Astrocyte (in vitro differentiated cells and primary cell): ENCODE data around the gene SMG5. TPM values are rescaled to one million over a fixed set of nuclear protein-coding genes. Genes with fewer than 3 reads are reported as not detected.

Source experiments
- DNase-seq: peaks from one replicate; pipeline ENCODE4 v3.0.0-alpha.2; 2010; ENCODE audit warnings: low read depth
- FAIRE-seq: peaks from 2 replicates; lab custom pipeline; 2011; peaks lifted over from hg19 to GRCh38; lab: Jason Lieb, UNC
- H2AFZ ChIP-seq: 2 replicates; pipeline ENCODE4 v1.6.0; 2012; ENCODE audit warnings: low read depth, low read length, inconsistent platforms
- H3K27ac ChIP-seq: 2 replicates; pipeline ENCODE4 v1.5.1; 2011; ENCODE audit warnings: low read depth, low read length, inconsistent platforms
- H3K27me3 ChIP-seq: 2 replicates; pipeline ENCODE4 v1.6.0; 2011; ENCODE audit warnings: low read length, inconsistent platforms; ENCODE audit not compliant: insufficient read depth
- H3K36me3 ChIP-seq: 2 replicates; pipeline ENCODE4 v1.5.1; 2011; ENCODE audit warnings: low read length, inconsistent platforms; ENCODE audit not compliant: insufficient read depth
- H3K4me1 ChIP-seq: 2 replicates; pipeline ENCODE4 v1.5.1; 2011; ENCODE audit warnings: low read length, inconsistent platforms; ENCODE audit not compliant: insufficient read depth
- H3K4me2 ChIP-seq: 2 replicates; pipeline ENCODE4 v1.6.0; 2012; ENCODE audit warnings: low read length, inconsistent platforms
- H3K4me3 ChIP-seq: 2 replicates; pipeline ENCODE4 v1.5.1; 2011; ENCODE audit warnings: low read depth, mild to moderate bottlenecking, low read length, inconsistent platforms; ENCODE audit not compliant: insufficient read depth
- H3K79me2 ChIP-seq: 2 replicates; pipeline ENCODE4 v1.6.0; 2012; ENCODE audit warnings: mild to moderate bottlenecking, low read length, inconsistent platforms; ENCODE audit not compliant: insufficient read depth
- H3K9ac ChIP-seq: 2 replicates; pipeline ENCODE4 v1.6.0; 2012; ENCODE audit warnings: mild to moderate bottlenecking, low read length, inconsistent platforms
- H3K9me3 ChIP-seq: 2 replicates; pipeline ENCODE4 v1.5.1; 2012; ENCODE audit warnings: low read depth, mild to moderate bottlenecking, low read length, inconsistent platforms; ENCODE audit not compliant: insufficient read depth
- H4K20me1 ChIP-seq: 2 replicates; pipeline ENCODE4 v1.6.0; 2012; ENCODE audit warnings: low read length, inconsistent platforms; ENCODE audit not compliant: insufficient read depth
- H3K27ac Mint-ChIP-seq: one replicate; pipeline ENCODE4 v1.8.0; 2021; ENCODE audit warnings: mild to moderate bottlenecking, mixed read lengths; ENCODE audit not compliant: unreplicated experiment
- H3K27me3 Mint-ChIP-seq: one replicate; pipeline ENCODE4 v1.8.0; 2021; ENCODE audit warnings: low read depth, mixed read lengths; ENCODE audit not compliant: unreplicated experiment
- H3K36me3 Mint-ChIP-seq: one replicate; pipeline ENCODE4 v1.8.0; 2021; ENCODE audit warnings: low read depth, mixed read lengths; ENCODE audit not compliant: unreplicated experiment
- H3K4me1 Mint-ChIP-seq: one replicate; pipeline ENCODE4 v1.8.0; 2021; ENCODE audit warnings: low read depth, mixed read lengths; ENCODE audit not compliant: unreplicated experiment
- H3K4me3 Mint-ChIP-seq: one replicate; pipeline ENCODE4 v1.8.0; 2021; ENCODE audit warnings: mild to moderate bottlenecking, moderate library complexity, mixed read lengths; ENCODE audit not compliant: unreplicated experiment
- H3K9me3 Mint-ChIP-seq: one replicate; pipeline ENCODE4 v1.8.0; 2021; ENCODE audit warnings: mild to moderate bottlenecking, mixed read lengths; ENCODE audit not compliant: unreplicated experiment
- CTCF ChIP-seq: IDR thresholded peaks from 2 replicates; pipeline ENCODE4 v1.5.1; 2011; ENCODE audit warnings: low read depth, mild to moderate bottlenecking, inconsistent platforms, low read length, moderate library complexity; ENCODE audit not compliant: insufficient read depth
- EZH2 ChIP-seq: IDR thresholded peaks from 2 replicates; pipeline ENCODE4 v1.6.1; 2012; ENCODE audit warnings: mild to moderate bottlenecking, low read length, inconsistent platforms; ENCODE audit not compliant: insufficient read depth
- total RNA-seq: library from RNA; stranded (reverse); gene quantifications from 2 replicates; pipeline ENCODE4 v1.2.1, GENCODE V29; 2021

Gene SMG5
- total RNA-seq, 1 donor from 2014 or later, result 81.4 TPM

GRCh38 chr1:156319664-156320063 lies 37.0 kb upstream of the SMG5 start:
- TF ChIP-seq EZH2, result no peak
- peak; percentile 55 for TF ChIP-seq CTCF
- H3K27ac Mint-ChIP-seq, result no peak overlapping the region
- Histone ChIP-seq H3K27me3 (no peaks in the 10 kb centered on the region), H3K9me3 (no peaks in the 10 kb centered on the region), H3K27ac (no peak overlapping the region), H3K4me2 (no peak overlapping the region), H4K20me1 (peaks cover 50% of the 10 kb centered on the region), H3K36me3 (peaks cover 70% of the 10 kb centered on the region), H3K4me3 (no peak overlapping the region), H2AFZ (no peak overlapping the region), H3K4me1 (no peaks in the 10 kb centered on the region), H3K79me2 (peaks cover 11% of the 10 kb centered on the region), H3K9ac (no peak overlapping the region)
- H3K9me3 Mint-ChIP-seq, result no peaks in the 10 kb centered on the region
- H3K4me3 Mint-ChIP-seq, result no peak overlapping the region
- FAIRE-seq, result no peak
- no peaks in the 10 kb centered on the region for H3K27me3 Mint-ChIP-seq
- no peaks in the 10 kb centered on the region for H3K4me1 Mint-ChIP-seq
- peaks cover 15% of the 10 kb centered on the region for H3K36me3 Mint-ChIP-seq
- DNase-seq, result no peak

- H3K4me1 ChIP-seq, result no peaks in the 10 kb centered on the region
- TF ChIP-seq CTCF, result no peak
- Mint-ChIP-seq H3K27me3 (no peaks in the 10 kb centered on the region), H3K36me3 (peaks cover 20% of the 10 kb centered on the region), H3K4me1 (no peaks in the 10 kb centered on the region), H3K4me3 (no peak overlapping the region), H3K9me3 (no peaks in the 10 kb centered on the region), H3K27ac (no peak overlapping the region)
- H3K9me3 ChIP-seq, result no peaks in the 10 kb centered on the region
- peaks cover 2% of the 10 kb centered on the region for H3K79me2 ChIP-seq
- no peak overlapping the region for H3K4me2 ChIP-seq
- H3K27me3 ChIP-seq, result no peaks in the 10 kb centered on the region
- FAIRE-seq (no peak), DNase-seq (no peak)
- H3K36me3 ChIP-seq, result peaks cover 77% of the 10 kb centered on the region
- H2AFZ ChIP-seq, result no peak overlapping the region
- H3K9ac ChIP-seq, result no peak overlapping the region
- no peak overlapping the region for H3K4me3 ChIP-seq
- no peak overlapping the region for H3K27ac ChIP-seq
- peaks cover 45% of the 10 kb centered on the region for H4K20me1 ChIP-seq
Observed at GRCh38 chr1:156316909-156317308, 34.3 kb upstream of the SMG5 start.

- Mint-ChIP-seq H3K9me3 (no peaks in the 10 kb centered on the region), H3K36me3 (peaks cover 27% of the 10 kb centered on the region), H3K4me1 (peaks cover 5% of the 10 kb centered on the region), H3K4me3 (no peak overlapping the region), H3K27ac (no peak overlapping the region), H3K27me3 (no peaks in the 10 kb centered on the region)
- H3K4me3 ChIP-seq, result no peak overlapping the region
- no peak overlapping the region for H3K4me2 ChIP-seq
- TF ChIP-seq EZH2 (no peak), CTCF (no peak)
- H4K20me1 ChIP-seq, result peaks cover 29% of the 10 kb centered on the region
- no peak overlapping the region for H3K27ac ChIP-seq
- DNase-seq, result no peak
- FAIRE-seq, result no peak
- H3K27me3 ChIP-seq, result no peaks in the 10 kb centered on the region
- H3K9ac ChIP-seq, result no peak overlapping the region
- peaks cover 69% of the 10 kb centered on the region for H3K36me3 ChIP-seq
- H2AFZ ChIP-seq, result no peak overlapping the region
- H3K79me2 ChIP-seq, result no peaks in the 10 kb centered on the region
- no peaks in the 10 kb centered on the region for H3K9me3 ChIP-seq
- no peaks in the 10 kb centered on the region for H3K4me1 ChIP-seq
Observed at GRCh38 chr1:156310962-156311361, 28.3 kb upstream of the SMG5 start.
